Fibroblast of pulmonary artery (primary cell): ENCODE results near the gene AMH.
"Not testable (repeated sequence)": the region's sequence is repeated elsewhere in the genome, so short reads cannot be mapped to it uniquely, and the experiment has no call there.

Experiments
- DNase-seq: peaks from one replicate; pipeline ENCODE4 v3.0.0-alpha.2; 2010; ENCODE audit warnings: low read depth
- H3K4me3 ChIP-seq: replicated peaks from 2 replicates; pipeline ENCODE4 v1.5.1; 2011; ENCODE audit warnings: low read depth, mild to moderate bottlenecking, control low read depth, low read length, moderate library complexity
- CTCF ChIP-seq: IDR thresholded peaks from 2 replicates; pipeline ENCODE4 v1.5.1; 2011; ENCODE audit warnings: mild to moderate bottlenecking, control low read depth, low read length, inconsistent platforms; ENCODE audit errors: missing control alignments

Gene AMH

GRCh38 chr19:2249010-2249866 lies at the start of gene AMH:
Gene AMH (plus strand): TSS chr19:2249323. CDS start chr19:2249333, 10 bp downstream.
- TF ChIP-seq CTCF, result no peak
- H3K4me3 ChIP-seq, result no peak within 1 kb of the TSS
- no peak for DNase-seq

GRCh38 chr19:2199861-2200623 lies 49.1 kb upstream of the AMH start:
- no peak for DNase-seq

GRCh38 chr19:2200624-2201294 lies 48.4 kb upstream of the AMH start:
- not testable (repeated sequence) for H3K4me3 ChIP-seq, DNase-seq

More at GRCh38 chr19:2199861-2200623, 49.1 kb upstream of the AMH start:
- TF ChIP-seq CTCF, result no peak
- H3K4me3 ChIP-seq, result no peak overlapping the region

- TF ChIP-seq CTCF, result no peak
- H3K4me3 ChIP-seq, result no peak overlapping the region
- DNase-seq, result no peak
Measured at GRCh38 chr19:2201473-2202148, 47.5 kb upstream of the AMH start.

GRCh38 chr19:2202366-2202765 lies 46.8 kb upstream of the AMH start:
- no peak for DNase-seq
- no peak overlapping the region for H3K4me3 ChIP-seq
- TF ChIP-seq CTCF, result no peak

- no peak for TF ChIP-seq CTCF
- no peak for DNase-seq
- no peak overlapping the region for H3K4me3 ChIP-seq
Measured at GRCh38 chr19:2207008-2207407, 42.1 kb upstream of the AMH start.
